ENCODE measurements around the gene TRAPPC5. TPM values are rescaled to one million over a fixed set of nuclear protein-coding genes. Genes with fewer than 3 reads are reported as not detected.

The TRAPPC5 gene
- total RNA-seq, 1 donor from 2014 or later = 58.0 TPM

DNA sequence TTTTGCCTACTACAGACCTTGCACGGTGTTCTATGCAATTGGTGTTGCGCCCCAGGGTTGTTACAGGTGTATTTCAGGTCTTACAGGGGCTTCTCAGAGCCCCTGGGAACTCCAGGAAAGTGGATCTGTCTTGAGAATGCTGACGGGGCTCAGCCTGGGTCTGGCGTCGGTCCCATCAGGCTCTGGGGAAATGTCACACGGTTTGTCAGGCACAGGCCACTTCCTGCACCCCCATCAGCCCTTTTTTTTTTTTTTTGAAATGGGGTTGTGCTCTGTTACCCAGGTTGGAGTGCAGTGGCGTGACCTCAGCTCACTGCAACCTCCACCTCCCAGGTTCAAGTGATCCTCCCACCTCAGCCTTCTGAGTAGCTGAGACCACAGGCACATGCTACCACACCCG lies 38.0 kb downstream of the TRAPPC5 start:
- ATAC-seq = no peak
- no peak for DNase-seq (ENCODE audit: low spot score)
- intact Hi-C loops (cut with DNase I) = no loop called here

DNA sequence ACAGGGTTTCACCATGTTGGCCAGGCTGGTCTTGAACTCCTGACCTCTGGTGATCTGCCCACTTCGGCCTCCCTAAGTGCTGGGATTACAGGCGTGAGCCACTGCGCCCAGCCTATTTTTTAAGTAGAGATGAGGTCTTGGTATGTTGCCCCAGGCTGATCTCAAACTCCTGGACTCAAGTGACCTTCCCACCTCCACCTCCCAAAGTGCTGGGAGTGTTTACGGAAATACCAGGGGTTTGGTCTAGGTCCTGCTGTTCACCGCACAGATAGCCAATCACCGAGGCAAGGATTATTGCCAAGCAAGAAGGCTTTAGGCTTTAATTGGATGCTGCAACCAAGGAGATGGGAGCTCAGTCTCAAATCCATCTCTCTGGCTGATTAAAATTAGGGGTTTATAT lies 39.7 kb downstream of the TRAPPC5 start:
- DNase-seq (ENCODE audit: low spot score) = no peak
- intact Hi-C loops (cut with DNase I) = no loop called here
- no peak for ATAC-seq

DNA sequence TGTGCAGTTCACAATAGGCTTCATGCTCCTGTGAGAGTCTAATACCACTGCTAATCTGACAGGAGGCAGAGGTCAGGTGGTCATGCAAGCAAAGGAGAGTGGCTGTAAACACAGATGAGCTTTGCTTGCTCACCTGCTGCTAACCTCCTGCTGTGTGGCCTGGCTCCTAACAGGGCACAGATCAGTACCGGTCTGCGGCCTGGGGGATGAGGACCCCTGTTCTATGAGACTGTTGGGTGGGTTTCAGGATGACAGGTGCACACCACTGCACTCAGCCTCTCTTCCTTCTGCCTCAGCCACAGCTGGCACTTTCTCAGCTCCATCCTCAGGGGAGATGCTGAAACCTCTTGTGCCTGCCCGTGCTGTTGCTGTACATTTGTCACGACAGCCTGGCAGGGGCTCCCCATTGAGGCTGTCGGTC lies 41.6 kb downstream of the TRAPPC5 start:
- intact Hi-C loops (cut with DNase I) = no loop called here
- DNase-seq (ENCODE audit: low spot score) = no peak
- ATAC-seq = no peak

DNA sequence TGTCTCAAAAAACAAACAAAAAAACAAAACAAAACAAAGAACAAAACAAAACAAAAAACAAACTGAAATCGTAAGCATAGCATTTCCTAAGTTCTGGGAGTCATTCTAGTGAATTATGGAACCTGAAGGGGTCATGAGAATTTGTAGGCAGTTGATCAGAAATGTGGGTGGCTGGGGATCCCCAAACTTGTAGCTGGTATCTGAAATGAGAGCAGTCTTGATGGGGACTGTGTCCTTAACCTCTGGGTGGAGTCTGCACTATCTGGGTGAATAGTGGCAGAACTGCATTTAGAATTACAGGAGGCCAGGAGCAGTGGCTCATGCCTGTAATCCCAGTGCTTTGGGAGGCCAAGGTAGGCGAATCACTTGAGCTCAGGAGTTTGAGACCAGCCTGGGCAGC lies 45.2 kb downstream of the TRAPPC5 start:
- ATAC-seq (no peak), DNase-seq (ENCODE audit: low spot score) (no peak)
- intact Hi-C loops (cut with DNase I) = no loop called here

DNA sequence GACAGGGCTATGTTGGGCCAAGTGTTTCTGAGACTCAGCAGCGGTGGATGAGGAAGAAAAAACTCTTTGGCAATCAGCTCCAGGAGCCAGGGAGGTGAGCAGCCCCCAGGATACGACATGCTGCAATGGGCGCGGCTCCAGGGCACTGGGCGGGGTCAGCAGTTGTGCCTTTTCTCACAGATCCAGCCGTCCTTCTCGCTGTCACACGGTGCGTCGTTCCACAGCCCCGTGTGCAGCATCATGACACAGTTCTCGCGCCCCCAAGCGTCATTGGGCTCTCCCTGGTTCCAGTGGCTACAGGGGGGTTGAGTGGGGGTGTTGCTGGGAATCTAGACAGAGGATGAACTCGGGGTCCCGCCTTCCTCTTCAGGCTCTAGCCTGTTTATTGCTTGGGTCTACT lies 48.6 kb downstream of the TRAPPC5 start:
- ATAC-seq (no peak), DNase-seq (ENCODE audit: low spot score) (no peak)
- intact Hi-C loops (cut with DNase I) = no loop called here

DNA sequence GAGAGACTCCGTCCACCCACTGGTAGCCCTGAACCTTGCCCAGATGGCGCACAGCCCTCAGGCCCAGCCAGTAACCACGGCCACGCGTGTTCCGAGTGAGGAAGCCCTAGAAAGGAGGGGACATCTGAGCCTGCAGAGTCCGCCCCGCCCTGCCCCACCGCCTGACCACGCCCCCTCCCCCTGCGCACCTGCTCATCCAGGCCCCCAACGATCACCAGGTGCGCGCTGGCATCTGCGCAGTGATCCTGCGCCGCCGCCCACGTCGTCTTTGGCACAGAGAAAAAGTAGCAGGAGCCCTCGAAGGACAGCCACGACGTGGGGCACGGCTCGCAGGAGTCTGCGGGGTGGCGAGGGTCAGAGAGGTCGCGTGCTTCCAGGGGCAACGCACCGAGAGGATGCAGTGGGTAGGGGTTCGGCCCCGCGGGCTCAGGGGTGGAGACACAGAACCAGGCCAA lies 49.2 kb downstream of the TRAPPC5 start:
- DNase-seq (ENCODE audit: low spot score) (no peak), ATAC-seq (no peak)
- intact Hi-C loops (cut with DNase I) = no loop called here

DNA sequence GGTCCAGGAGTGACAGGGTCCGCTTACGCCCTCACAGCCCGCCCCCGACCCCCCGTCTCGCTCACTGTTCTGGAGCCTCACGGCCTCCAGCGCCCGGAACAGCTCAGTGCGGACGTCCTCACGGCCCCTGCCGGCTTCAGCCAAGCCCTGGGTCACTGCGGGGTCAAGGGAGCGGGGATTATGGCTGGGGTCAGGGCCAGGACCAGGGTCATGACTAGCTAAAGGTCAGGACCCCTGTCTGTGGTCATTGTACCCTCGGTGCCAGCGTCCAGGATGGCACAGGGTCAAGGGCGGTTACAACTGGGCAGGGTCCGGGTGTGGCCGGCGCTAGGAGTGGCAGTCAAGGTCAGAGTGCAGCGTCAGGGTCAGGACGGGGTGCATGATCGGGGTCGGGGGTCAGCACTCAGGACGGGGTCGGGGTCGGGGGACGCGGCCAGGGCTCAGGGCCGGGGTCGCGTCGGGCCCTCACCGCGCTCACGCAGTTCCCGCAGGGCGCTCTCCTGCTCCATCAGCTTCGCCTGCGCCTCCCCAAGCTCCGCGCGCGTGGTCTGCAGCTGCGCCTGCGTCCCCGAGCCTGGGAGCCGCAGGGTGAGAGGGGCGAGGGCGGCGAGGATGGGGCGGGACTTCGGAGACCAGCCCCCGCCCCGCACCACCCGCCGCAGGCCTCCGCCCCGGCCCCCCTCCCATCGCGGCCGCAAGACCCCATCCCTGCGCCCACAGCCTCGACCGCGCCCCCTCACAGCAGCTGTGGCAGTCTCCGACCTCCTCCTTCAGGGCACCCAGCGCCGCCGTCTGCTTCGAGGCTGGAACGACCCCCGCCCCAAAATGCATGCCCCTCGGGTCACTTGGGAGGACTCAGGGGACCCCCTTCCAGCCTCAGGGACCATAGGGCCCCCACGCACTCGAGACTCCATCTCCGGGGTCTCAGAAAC lies 49.9 kb downstream of the TRAPPC5 start:
- intact Hi-C loops (cut with DNase I) = no loop called here
- ATAC-seq = peak; percentile 32
- DNase-seq (ENCODE audit: low spot score) = no peak

DNA sequence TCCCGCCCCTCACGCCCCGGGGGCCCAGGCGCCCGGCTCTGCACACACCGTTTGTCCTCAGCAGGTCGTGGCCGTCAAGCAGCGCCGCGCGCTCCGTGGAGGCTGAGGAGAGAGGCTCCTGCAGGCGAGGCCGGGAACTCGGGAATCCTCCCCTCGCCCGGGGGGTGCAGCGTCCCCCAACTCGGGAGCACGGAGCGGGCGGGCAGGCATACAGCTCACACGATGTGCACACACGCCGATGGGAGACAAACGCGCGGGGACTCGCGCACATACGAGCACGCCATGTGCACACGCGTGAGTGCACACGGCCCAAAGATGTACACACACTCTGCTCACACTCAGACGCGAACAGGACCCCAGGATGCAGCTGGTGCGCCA lies 50.6 kb downstream of the TRAPPC5 start:
- intact Hi-C loops (cut with DNase I) = no loop called here
- DNase-seq (ENCODE audit: low spot score) (no peak), ATAC-seq (no peak)

DNA sequence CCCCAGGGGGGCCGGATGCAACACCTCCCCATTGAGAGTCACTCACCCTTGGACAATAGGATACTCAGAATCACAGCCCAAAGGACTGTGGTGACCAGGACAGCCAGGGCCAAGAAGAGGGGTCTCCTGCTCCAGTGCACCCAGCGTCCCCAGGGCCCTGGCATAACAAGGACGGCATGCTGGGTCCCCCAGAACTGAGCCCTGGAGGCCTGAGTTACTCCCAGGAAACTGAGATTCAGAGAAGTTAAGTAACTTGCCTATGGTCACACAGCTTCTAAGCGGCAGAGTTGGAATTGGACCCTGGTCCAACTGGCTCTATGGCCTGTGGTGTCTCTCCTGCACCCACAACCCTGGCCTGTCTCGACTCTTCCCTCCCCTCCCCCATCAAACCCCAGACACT lies 51.0 kb downstream of the TRAPPC5 start:
- DNase-seq (ENCODE audit: low spot score) (no peak), ATAC-seq (no peak)
- intact Hi-C loops (cut with DNase I) = no loop called here

DNA sequence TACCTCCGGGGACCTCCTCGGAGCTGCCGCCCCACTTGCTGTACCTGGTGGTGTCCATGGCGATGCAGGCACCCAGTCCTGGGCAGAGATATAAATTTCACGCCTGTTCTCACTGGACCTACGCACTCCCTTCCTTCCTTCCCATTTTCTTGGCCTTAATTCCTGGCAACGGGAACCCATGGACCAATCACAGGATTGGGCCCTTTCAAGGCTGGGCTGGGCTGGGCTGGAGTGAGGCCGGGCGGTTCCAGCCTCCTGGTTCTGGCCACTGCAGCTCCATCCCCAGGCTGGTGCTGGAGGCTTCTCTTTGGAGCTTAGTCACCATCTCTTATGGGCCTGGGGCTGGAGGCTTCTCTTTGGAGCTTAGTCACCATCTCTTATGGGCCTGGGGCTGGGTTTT lies 51.4 kb downstream of the TRAPPC5 start, which contains the start of gene CLEC4G:
Gene CLEC4G (minus strand): TSS at position 66 of the 400 bp plus-strand sequence. CDS start 8 bp downstream, at position 58.
- intact Hi-C loops (cut with DNase I) = no loop called here
- DNase-seq (ENCODE audit: low spot score) (no peak), ATAC-seq (no peak)

DNA sequence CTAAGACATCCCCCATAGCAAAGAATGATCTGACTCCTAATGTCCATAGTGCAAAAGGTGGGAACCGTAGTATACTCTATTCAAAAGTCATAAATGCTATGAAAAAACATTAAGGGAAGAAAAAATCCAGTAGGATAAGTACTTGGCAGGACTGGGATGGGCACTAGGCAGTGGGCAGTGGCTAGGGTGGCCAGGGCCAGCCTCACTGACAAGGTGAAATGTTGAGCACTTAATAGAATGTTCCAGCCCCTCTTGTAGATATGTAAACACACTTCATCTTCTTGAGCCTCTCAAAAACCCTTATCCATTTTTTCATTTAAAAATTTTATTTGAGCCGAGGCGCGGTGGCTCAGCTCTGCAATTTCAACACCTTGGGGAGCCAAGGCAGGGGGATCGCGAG lies 52.7 kb downstream of the TRAPPC5 start:
- DNase-seq (ENCODE audit: low spot score) (no peak), ATAC-seq (no peak)
- intact Hi-C loops (cut with DNase I) = no loop called here

DNA sequence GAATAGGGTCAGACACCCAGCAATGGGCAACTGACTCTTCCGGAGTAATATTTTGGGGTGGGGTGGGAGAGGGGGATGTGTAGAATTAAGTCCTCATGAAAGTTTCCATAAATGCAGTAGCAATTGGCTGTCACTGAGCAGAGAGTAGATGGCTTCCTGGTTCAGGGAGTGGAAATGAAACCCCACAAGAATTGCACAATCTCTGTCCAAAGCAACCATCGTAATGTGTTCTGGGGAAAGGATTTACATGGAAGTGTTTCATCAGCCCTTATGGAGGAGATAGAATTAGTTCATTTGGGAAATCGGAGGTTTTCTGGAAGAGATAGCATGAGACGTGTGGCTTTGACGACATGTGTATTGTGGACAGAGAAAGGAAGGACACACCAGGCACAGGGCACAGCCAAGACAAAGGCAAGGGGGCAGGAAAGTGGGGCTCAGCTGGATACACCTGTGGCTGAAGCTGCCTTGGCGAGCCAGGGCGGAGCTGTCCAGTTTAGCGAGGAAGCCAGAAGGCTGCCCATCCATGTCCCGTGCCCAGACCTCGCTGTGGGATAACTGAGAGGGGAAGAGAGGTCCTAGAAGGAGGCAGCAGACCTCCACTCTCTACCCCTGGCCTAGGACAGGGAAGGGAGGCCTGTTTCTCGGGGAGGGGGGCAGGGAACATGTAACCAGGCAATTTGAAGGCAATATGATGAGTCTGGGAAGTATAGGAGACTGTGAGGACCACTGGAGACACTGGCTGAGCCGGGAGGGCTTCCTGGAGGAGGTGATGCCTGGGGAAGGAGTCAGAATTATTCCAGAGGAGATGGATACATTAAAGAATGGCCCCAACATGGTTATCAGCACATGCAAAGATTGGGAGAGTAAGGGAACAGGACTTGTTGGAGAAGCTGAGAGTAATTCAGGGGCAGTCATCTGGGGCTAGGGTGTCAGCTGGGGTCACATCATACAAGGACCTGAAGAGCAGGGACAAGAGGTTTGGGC lies 53.9 kb downstream of the TRAPPC5 start:
- ATAC-seq = peak; percentile 55
- intact Hi-C loops (cut with DNase I) = no loop called here
- no peak for DNase-seq (ENCODE audit: low spot score)

DNA sequence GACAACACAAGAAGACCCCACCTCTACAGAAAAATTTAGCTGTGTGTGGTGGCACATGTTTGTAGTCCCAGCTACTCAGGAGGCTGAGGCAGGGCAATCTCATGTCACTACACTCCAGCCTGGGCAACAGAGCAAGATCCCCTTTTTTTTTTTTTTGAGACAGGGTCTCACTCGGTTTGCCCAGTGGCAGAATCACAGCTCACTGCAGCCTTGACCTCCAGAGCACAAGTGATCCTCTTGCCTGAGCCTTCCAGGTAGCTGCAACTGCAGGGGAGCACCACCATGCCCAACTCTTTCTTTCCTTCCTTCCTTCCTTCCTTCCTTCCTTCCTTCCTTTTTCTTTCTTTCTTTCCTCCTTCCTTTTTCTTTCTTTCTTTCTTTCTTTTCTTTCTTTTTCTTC lies 55.5 kb downstream of the TRAPPC5 start:
- DNase-seq (ENCODE audit: low spot score) = no peak
- ATAC-seq = no peak
- intact Hi-C loops (cut with DNase I) = no loop called here

DNA sequence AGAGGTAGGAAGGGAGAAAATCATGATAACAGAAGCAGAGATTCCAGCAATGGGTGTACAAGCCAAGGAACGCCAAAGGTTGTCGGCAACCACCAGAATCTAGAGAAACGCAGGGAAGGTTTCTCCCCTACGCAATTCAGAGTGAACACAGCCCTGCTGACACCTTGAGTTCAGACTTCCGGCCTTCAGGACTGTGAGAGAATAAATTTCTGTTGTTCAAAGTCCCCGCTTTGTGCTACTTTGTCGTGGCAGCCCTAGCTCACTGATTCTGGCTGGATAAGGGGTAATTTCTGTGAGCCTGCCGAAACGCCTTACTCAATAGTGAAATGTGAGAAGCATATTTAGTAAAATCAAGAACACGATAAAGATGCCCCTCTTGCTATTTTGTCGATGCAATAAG lies 56.6 kb downstream of the TRAPPC5 start:
- no peak for ATAC-seq
- intact Hi-C loops (cut with DNase I) = no loop called here
- DNase-seq (ENCODE audit: low spot score) = no peak

Other genes starting within 250 kb of the TRAPPC5 start
- gene PEX11G, start 191.8 kb upstream of the TRAPPC5 start, total RNA-seq = 4.7 TPM
- gene ZNF358, start 164.7 kb upstream of the TRAPPC5 start, total RNA-seq = 47.6 TPM
- 35.3 TPM for gene MCOLN1, start 158.2 kb upstream of the TRAPPC5 start, total RNA-seq
- gene PNPLA6, start 145.1 kb upstream of the TRAPPC5 start, total RNA-seq = 133 TPM
- gene CAMSAP3, start 85.0 kb upstream of the TRAPPC5 start, total RNA-seq = not detected
- 34.0 TPM for gene XAB2, start 51.3 kb upstream of the TRAPPC5 start, total RNA-seq
- gene PET100, start 51.0 kb upstream of the TRAPPC5 start, total RNA-seq = 95.1 TPM
- gene PCP2, start 47.1 kb upstream of the TRAPPC5 start, total RNA-seq = not detected
- 30.1 TPM for gene STXBP2, start 43.7 kb upstream of the TRAPPC5 start, total RNA-seq
- 1.1 TPM for gene RETN, start 11.8 kb upstream of the TRAPPC5 start, total RNA-seq
- gene MCEMP1, start 3.7 kb upstream of the TRAPPC5 start, total RNA-seq = 2.6 TPM
- gene FCER2, start 21.3 kb downstream of the TRAPPC5 start, total RNA-seq = 3.7 TPM
- 2.8 TPM for gene CLEC4G, start 51.3 kb downstream of the TRAPPC5 start, total RNA-seq
- gene CD209, start 66.7 kb downstream of the TRAPPC5 start, total RNA-seq = 20.1 TPM
- gene CLEC4M, start 82.4 kb downstream of the TRAPPC5 start, total RNA-seq = not detected
- 14.2 TPM for gene EVI5L, start 149.4 kb downstream of the TRAPPC5 start, total RNA-seq
- 0.09 TPM for gene PRR36, start 193.6 kb downstream of the TRAPPC5 start, total RNA-seq
- gene LRRC8E, start 207.7 kb downstream of the TRAPPC5 start, total RNA-seq = 0.09 TPM
- 34.0 TPM for gene MAP2K7, start 223.0 kb downstream of the TRAPPC5 start, total RNA-seq
- gene TGFBR3L, start 234.0 kb downstream of the TRAPPC5 start, total RNA-seq = not detected
- gene SNAPC2, start 239.5 kb downstream of the TRAPPC5 start, total RNA-seq = 14.9 TPM
- 1.5 TPM for gene CTXN1, start 245.3 kb downstream of the TRAPPC5 start, total RNA-seq

Measured in sciatic nerve (tissue), 2 donors.